Kidney glomerular epithelial cell (primary cell): ENCODE results near the gene UTP18.
"Not testable (repeated sequence)": the region's sequence is repeated elsewhere in the genome, so short reads cannot be mapped to it uniquely, and the experiment has no call there.

Source experiments
- DNase-seq: peaks from one replicate; lab custom pipeline; 2025; lab: John Stamatoyannopoulos, UW

Gene UTP18

GRCh38 chr17:51330861-51331503 lies 70.6 kb downstream of the UTP18 start:
- not testable (repeated sequence) for DNase-seq

DNA sequence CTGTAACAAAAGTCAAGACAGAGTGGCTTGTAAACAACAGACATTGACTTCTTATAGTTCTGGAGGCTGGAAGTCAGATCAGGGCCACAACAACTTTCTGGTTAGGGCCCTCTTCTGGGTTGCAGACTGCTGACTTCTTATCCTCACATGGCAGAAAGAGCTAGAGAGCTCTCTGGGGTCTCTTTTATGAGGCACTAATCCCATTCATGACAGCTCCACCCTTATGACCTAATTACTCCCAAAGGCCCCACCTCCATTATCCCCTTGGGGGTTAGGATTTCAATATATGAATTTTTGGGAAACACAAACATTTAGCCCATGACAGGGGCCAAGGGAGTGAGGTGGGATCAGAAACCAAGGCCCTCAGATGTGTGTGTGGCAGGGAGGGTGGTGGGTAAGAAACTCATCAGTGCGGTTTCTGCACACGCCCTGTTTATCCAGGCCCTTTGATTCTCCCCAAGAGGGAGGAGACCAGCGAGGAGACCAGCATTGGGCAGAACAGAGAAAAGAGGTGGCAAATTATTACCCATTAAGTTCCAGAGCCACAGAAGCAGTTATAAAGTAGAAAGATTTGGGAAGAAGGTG lies 74.8 kb downstream of the UTP18 start:
- no peak for DNase-seq

DNA sequence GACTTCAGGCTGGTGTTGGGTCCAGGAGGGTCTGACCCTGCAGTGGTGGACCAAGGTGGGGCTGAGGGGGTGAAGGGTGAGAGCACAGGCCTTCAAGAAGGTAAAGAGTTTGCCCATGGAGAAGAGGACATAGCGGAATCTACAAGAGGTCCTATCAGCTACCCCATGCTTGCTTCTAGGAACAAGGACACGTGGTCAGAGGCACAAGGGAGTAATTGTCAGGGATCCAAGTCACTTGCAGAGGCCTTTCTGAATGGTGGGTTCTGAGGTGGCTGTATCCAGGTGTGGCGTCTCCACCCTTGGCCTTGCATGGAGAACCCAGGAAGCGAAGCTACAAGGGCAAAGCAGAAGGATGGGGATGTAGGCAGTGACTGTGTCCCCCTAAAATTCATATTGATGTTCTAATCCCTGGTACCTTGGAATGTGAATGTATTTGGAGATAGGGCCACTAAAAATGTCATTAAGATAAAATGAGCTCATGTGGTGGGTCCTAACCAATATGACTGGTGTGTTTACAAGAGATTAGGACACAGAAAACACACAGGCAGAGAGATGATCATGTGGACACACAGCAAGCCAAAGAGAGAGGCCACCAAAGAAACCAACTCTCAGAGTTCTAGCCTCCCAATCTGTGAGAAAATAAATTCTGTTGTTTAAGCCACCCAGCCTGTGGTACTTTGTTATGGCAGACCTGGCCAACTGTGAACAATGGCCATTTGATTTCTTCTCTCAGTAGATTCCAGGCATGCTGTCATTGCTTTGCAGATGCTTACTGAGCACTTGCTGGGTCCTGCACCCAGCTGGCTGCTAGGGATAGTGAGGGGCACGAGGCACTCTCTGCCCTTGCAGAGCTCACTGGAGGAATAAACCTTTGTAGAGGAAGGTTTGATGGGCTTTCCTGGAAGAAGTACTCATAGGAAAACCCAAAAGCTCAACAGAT lies 75.8 kb downstream of the UTP18 start:
- no peak for DNase-seq

DNA sequence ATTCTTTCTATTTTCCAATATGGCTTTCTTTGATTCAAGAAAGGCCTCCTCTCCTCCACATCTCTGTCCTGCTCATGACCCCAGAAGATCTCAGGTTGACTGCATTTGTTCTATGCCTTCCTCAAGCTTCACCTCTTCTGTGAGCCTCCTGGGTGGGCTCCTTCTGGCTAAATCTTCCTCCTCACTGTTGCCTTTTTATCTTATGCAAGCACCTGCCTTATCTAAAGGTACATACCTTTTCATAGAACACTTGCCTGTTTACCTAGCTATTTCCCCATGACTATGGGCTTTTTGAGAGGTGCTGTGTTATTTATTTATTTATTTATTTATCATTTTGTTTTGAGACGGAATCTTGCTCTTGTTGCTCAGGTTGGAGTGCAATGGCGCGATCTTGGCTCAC lies 81.1 kb downstream of the UTP18 start:
- DNase-seq = no peak

GRCh38 chr17:51342257-51342656 lies 81.9 kb downstream of the UTP18 start:
- DNase-seq = no peak

DNA sequence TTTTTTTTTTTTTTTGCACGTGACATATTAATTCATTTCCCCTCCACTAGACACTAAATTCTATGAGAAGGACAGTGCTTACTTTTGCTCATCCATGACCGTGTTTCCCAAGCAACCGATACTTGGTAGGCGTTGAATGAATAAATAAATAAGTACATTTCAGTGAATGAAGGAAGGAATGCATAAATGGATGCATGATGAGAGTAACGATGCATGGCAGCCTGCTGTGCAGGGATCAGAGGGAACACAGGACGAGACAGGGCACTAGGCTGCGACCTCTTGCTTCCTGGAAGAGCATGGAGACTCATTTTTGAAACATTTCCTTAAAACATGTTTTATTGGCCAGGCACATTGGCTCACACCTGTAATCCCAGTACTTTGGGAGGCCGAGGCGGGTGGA lies 84.2 kb downstream of the UTP18 start:
- no peak for DNase-seq

DNA sequence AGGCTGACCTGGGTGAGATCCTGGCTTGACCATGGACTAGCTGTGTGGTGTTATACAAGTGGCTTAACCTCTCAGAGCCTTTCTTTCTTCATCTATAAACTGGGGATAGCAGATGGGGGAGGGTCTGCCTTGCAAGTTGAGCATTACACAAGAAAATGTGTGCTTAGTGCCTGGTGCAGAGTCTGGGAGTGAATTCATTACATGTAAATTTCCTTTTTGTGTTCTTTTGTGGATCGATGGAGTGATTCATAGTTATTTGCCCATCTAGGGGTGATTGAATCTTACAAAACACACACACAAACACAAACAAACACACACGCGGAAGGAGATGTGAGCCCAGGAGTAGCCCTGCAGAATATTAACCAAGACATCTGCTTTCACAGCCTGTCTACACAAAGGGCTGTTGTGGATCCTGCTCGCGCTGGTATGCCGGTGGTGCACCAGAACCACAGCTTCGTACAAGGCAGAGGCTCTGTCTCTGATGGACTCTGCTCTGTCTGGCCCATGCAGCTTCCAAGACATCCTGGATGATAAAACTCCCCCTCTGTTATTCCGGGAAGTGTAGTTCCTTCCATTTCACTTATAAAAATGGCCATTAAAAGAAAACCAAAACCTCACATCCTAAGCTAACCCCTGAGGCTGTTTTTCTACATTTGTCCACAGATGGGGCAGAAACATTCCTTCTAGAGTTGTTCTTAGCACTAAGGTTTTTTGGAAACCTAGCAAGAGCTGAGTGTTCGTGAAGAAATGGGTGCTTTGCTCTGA lies 86.1 kb downstream of the UTP18 start:
- no peak for DNase-seq
